Measurements from ENCODE around the gene NPIPA1.
"Not testable (repeated sequence)": the region's sequence is repeated elsewhere in the genome, so short reads cannot be mapped to it uniquely, and the experiment has no call there.

The NPIPA1 gene

DNA sequence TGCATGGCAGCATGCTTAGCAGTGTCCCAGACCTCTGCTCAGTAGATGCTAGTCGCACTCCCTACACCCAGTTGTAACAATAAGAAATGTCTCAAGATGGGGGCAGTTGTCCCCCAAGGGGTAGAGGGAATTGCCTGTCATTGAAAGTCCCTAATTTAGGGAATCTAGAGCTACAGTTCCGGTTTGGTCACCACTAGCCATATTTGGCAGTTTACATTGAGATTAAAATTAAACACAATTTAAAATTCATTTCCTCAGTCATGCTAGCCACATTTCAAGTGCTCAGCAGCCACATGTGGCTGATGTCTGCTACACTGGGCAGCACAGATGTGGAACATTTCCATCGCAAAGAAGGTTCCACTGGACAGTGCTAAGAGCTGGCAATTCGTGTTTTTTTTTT lies 41.7 kb downstream of the NPIPA1 start:
- DNase-seq: not testable (repeated sequence)

DNA sequence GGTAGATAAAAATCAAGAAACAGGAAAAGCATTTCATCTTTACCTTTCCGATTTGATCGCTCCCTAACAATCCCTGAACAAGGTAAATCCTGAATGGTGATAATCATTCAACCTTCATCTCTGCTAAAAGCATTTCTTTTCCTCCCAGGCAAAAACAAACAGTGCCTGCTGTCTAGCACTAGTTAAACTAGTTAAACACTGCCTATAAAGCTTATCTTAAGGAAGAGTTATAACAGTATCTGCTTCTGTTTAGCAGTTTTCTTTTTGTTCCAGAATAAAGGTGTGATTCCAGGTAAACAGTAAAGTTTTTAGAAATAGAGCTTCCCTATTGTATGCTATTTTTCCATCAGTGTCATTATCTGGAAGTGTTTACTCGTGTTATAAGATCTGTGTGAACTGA lies 44.0 kb downstream of the NPIPA1 start:
- not testable (repeated sequence) for DNase-seq

GRCh38 chr16:14982521-14982920 lies 45.3 kb downstream of the NPIPA1 start:
- DNase-seq: not testable (repeated sequence)

GRCh38 chr16:14988092-14988491 lies 50.8 kb downstream of the NPIPA1 start:
- DNase-seq: not testable (repeated sequence)

GRCh38 chr16:14988661-14989191 lies 51.5 kb downstream of the NPIPA1 start:
- not testable (repeated sequence) for DNase-seq

GRCh38 chr16:14989291-14990281 lies 52.3 kb downstream of the NPIPA1 start:
- not testable (repeated sequence) for DNase-seq

DNA sequence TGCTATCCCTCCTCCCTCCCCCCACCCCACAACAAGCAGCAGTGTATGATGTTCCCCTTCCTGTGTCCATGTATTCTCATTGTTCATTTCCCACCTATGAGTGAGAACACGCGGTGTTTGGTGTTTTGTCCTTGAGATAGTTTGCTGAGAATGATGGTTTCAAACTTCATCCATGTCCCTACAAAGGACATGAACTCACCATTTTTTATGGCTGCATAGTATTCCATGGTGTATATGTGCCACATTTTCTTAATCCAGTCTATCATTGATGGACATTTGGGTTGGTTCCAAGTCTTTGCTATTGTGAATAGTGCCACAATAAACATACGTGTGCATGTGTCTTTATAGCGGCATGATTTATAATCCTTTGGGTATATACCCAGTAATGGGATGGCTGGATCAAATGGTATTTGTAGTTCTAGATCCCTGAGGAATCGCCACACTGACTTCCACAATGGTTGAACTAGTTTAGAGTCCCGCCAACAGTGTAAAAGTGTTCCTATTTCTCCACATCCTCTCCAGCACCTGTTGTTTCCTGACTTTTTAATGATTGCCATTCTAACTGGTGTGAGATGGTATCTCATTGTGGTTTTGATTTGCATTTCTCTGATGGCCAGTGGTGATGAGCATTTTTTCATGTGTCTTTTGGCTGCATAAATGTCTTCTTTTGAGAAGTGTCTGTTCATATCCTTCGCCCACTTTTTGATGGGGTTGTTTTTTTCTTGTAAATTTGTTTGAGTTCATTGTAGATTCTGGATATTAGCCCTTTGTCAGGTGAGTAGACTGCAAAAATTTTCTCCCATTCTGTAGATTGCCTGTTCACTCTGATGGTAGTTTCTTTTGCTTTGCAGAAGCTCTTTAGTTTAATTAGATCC lies 56.3 kb downstream of the NPIPA1 start:
- DNase-seq: not testable (repeated sequence)

- DNase-seq: not testable (repeated sequence)
Observed at GRCh38 chr16:14996702-14997101, 59.5 kb downstream of the NPIPA1 start.

DNA sequence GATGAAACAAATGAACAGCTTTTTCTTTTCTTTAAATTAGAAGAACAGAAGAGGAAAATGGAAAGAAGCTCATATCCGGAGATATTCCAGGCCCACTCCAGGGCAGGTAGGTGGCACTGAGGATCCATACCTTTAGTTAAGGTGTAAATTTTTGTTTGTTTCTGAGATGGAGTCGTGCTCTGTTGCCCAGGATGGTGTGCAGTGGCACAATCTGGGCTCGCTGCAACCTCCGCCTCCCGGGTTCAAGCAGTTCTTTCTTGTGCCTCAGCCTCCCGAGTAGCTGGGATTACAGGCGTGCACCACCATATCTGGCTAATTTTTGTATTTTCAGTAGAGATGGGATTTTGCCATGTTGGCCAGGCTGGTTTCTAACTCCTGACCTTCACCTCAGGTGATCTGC lies 61.1 kb downstream of the NPIPA1 start:
- not testable (repeated sequence) for DNase-seq

- not testable (repeated sequence) for DNase-seq
Observed at GRCh38 chr16:14999845-15000244, 62.6 kb downstream of the NPIPA1 start.

Data from MV-4-11 (cell line).